Testis (tissue), 3 donors: ENCODE measurements around the gene NBEAL1. TPM values are rescaled to one million over a fixed set of nuclear protein-coding genes. Genes with fewer than 3 reads are reported as not detected.

Source experiments
- DNase-seq: peaks from one replicate; pipeline ENCODE4 v3.0.0-alpha.2; 2019
- H3K27ac ChIP-seq, 2 donors: fragments of 200-600 bp; sonication (generic); one replicate each; pipeline ENCODE4 v1.5.1; 2019
- H3K27me3 ChIP-seq: fragments of 200-600 bp; sonication (generic); one replicate; pipeline ENCODE4 v1.5.1; 2019
- H3K36me3 ChIP-seq: fragments of 200-600 bp; sonication (generic); one replicate; pipeline ENCODE4 v1.5.1; 2017; ENCODE audit warnings: low read depth; ENCODE audit errors: missing control alignments
- H3K4me1 ChIP-seq: fragments of 200-600 bp; sonication (generic); one replicate; pipeline ENCODE4 v1.5.1; 2019
- H3K4me3 ChIP-seq, 2 donors: fragments of 200-600 bp; sonication (generic); one replicate each; pipeline ENCODE4 v1.5.1; 2017 to 2019
- H3K9me3 ChIP-seq: fragments of 200-600 bp; sonication (generic); one replicate; pipeline ENCODE4 v1.5.1; 2017
- POLR2A ChIP-seq: fragments of 450-650 bp; IDR thresholded peaks from one replicate; pipeline ENCODE4 v1.6.1; 2017; ENCODE audit warnings: antibody characterized with exemption, mild to moderate bottlenecking, moderate library complexity
- WGBS, 2 donors: methylation state at CpG; one replicate each; pipeline ENCODE4 v1.1.5; 2018; 5-methylcytosine and 5-hydroxymethylcytosine counted together
- intact Hi-C: fragments of 100-400 bp; cut with DNase I; formaldehyde crosslinking; loops from one replicate; pipeline ENCODE4 v1.15.1; 2023; ENCODE audit warnings: low total_unique reads
- polyA plus RNA-seq: library from polyadenylated mRNA; stranded (reverse); fragments of 350-450 nt; fragmentation: Illumina TruSeq; extraction: RNeasy Lipid Tissue Mini Kit (QIAGEN cat#74804); gene quantifications from one replicate; pipeline ENCODE4 v1.2.3, GENCODE V29; 2014; ENCODE audit warnings: low read depth, low replicate concordance; ENCODE audit not compliant: insufficient read depth
- total RNA-seq, 2 donors: library from RNA; depleted of rRNA; stranded (reverse); fragments of >200 nt; gene quantifications; one replicate each; pipeline ENCODE4 v1.2.3, GENCODE V29; 2016
- TF ChIP-seq, protein P1 (sequence below), 3 experiments: fragments of 450-650 bp in 2 of 3; fragments of 200-600 bp in 1 of 3; sonication (generic) in 1 of 3; IDR thresholded peaks; one replicate each; pipeline ENCODE4 v1.5.1; 2016 to 2019; ENCODE audit warnings: antibody characterized with exemption in 3 of 3, mild to moderate bottlenecking in 2 of 3, moderate library complexity in 1 of 3

The NBEAL1 gene
- total and polyA plus RNA-seq, 3 donors from 2014 or later, result 7.6 to 43.0 (median 37.0) TPM

DNA sequence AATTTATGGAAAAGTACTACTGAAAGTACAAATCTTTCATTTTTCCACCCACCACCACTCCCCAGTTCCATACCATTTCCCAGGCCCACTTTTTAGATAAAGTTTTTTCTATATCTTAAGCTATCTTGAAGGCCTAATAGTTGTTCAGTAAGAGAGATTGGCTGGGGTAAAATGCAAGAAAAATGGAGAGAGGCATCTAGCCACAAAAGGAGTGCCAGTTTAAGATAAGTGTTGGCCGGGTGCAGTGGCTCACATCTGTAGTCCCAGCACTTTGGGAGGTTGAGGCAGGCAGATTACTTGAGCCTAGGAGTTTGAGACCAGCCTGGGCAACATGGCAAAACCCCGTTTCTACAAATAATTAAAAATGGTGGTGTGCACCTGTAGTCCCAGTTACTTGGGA is 28.6 kb downstream of the NBEAL1 start:
- H3K9me3 ChIP-seq, result no peaks in the 10 kb centered on the region
- WGBS, 2 donors, result 93 to 95% methylated on average over 2 of the region's 2 CpGs
- DNase-seq, result no peak
- H3K4me1 ChIP-seq, result no peaks in the 10 kb centered on the region
- no peak overlapping the region for H3K27ac ChIP-seq
- no peaks in the 10 kb centered on the region for H3K36me3 ChIP-seq
- H3K27me3 ChIP-seq, result no peaks in the 10 kb centered on the region
- no peak overlapping the region for H3K4me3 ChIP-seq
- no peak for TF ChIP-seq POLR2A
- TF ChIP-seq, protein P1, sequence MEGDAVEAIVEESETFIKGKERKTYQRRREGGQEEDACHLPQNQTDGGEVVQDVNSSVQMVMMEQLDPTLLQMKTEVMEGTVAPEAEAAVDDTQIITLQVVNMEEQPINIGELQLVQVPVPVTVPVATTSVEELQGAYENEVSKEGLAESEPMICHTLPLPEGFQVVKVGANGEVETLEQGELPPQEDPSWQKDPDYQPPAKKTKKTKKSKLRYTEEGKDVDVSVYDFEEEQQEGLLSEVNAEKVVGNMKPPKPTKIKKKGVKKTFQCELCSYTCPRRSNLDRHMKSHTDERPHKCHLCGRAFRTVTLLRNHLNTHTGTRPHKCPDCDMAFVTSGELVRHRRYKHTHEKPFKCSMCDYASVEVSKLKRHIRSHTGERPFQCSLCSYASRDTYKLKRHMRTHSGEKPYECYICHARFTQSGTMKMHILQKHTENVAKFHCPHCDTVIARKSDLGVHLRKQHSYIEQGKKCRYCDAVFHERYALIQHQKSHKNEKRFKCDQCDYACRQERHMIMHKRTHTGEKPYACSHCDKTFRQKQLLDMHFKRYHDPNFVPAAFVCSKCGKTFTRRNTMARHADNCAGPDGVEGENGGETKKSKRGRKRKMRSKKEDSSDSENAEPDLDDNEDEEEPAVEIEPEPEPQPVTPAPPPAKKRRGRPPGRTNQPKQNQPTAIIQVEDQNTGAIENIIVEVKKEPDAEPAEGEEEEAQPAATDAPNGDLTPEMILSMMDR (IDR thresholded peaks at IDR 0.05), result no peak
- intact Hi-C loops, result no loop called here

- Histone ChIP-seq H3K4me3 (no peak overlapping the region), H3K36me3 (no peaks in the 10 kb centered on the region), H3K27ac (no peak overlapping the region), H3K9me3 (no peaks in the 10 kb centered on the region), H3K27me3 (no peaks in the 10 kb centered on the region), H3K4me1 (no peaks in the 10 kb centered on the region)
- intact Hi-C loops, result no loop called here
- TF ChIP-seq, protein P1 (IDR thresholded peaks at IDR 0.05), result no peak
- no peak for TF ChIP-seq POLR2A
- DNase-seq, result no peak
- 83 to 100% methylated on average over 1 of the region's 1 CpG for WGBS, 2 donors
Observed at GRCh38 chr2:203045867-203046266, 31.2 kb downstream of the NBEAL1 start.

DNA sequence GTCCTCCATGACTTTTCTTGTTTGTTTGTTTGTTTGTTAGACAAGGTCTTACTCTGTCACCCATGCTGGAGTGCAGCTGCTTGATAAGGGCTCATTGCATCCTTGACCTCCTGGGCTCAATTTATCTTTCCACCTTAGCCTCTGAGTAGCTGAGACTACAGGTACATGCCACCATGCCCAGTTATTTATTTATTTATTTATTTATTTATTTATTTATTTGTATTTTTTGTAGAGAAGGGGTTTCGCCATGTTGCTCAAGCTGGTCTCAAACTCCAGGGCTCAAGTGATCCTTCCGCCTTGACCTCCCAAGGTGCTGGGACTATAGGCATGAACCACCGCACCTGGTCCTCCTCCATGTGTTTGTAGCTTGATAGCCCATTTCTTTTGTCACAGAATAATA is 37.9 kb downstream of the NBEAL1 start:
- Histone ChIP-seq H3K36me3 (no peaks in the 10 kb centered on the region), H3K4me1 (no peaks in the 10 kb centered on the region), H3K4me3 (no peak overlapping the region), H3K27ac (no peak overlapping the region), H3K9me3 (no peaks in the 10 kb centered on the region), H3K27me3 (no peaks in the 10 kb centered on the region)
- DNase-seq, result no peak
- 89 to 92% methylated on average over 3 of the region's 3 CpGs for WGBS, 2 donors
- intact Hi-C loops, result no loop called here
- TF ChIP-seq, protein P1 (IDR thresholded peaks at IDR 0.05), result no peak
- no peak for TF ChIP-seq POLR2A

- Histone ChIP-seq H3K9me3 (no peaks in the 10 kb centered on the region), H3K27ac (no peak overlapping the region), H3K4me1 (no peaks in the 10 kb centered on the region), H3K4me3 (no peak overlapping the region), H3K36me3 (no peaks in the 10 kb centered on the region), H3K27me3 (no peaks in the 10 kb centered on the region)
- WGBS, 2 donors, result 84 to 86% methylated on average over 5 of the region's 5 CpGs
- DNase-seq, result no peak
- TF ChIP-seq, protein P1 (IDR thresholded peaks at IDR 0.05), result no peak
- no peak for TF ChIP-seq POLR2A
- intact Hi-C loops, result no loop called here
Observed at GRCh38 chr2:203059567-203060240, 45.0 kb downstream of the NBEAL1 start.

GRCh38 chr2:203061346-203061745 is 46.7 kb downstream of the NBEAL1 start:
- WGBS, 2 donors, result 73 to 85% methylated on average over 4 of the region's 4 CpGs
- H3K36me3 ChIP-seq, result no peaks in the 10 kb centered on the region
- no peaks in the 10 kb centered on the region for H3K9me3 ChIP-seq
- no peaks in the 10 kb centered on the region for H3K4me1 ChIP-seq
- TF ChIP-seq, protein P1 (IDR thresholded peaks at IDR 0.05), result no peak
- no peak for TF ChIP-seq POLR2A
- no peak overlapping the region for H3K4me3 ChIP-seq
- no peaks in the 10 kb centered on the region for H3K27me3 ChIP-seq
- DNase-seq, result no peak
- intact Hi-C loops, result no loop called here
- H3K27ac ChIP-seq, result no peak overlapping the region
